Transverse colon (tissue), 3 donors: ENCODE results near the gene NELL2.

Experiments
- CTCF ChIP-seq, 5 experiments: fragments of 200-600 bp in 3 of 5; fragments of 450-650 bp in 2 of 5; sonication (generic) in 3 of 5; IDR thresholded peaks; 1 replicate in 2 of 5; 2 replicates in 3 of 5; pipeline ENCODE4 v1.5.1; 2016 to 2017; ENCODE audit warnings: antibody characterized with exemption in 5 of 5, inconsistent platforms in 3 of 5, mild to moderate bottlenecking in 2 of 5, moderate library complexity in 1 of 5
- POLR2A ChIP-seq: fragments of 450-650 bp; IDR thresholded peaks from one replicate; pipeline ENCODE4 v1.6.1; 2016; ENCODE audit warnings: antibody characterized with exemption, mild to moderate bottlenecking, moderate library complexity

GRCh38 chr12:44812062-44812461 is 64.1 kb downstream of the NELL2 start:
- peak in 4 of 5 experiments; percentile 20 to 30 (median 25) for TF ChIP-seq CTCF (IDR thresholded peaks at IDR 0.05)
- no peak for TF ChIP-seq POLR2A
